Adipose tissue (tissue), 3 donors: ENCODE measurements around the gene YAP1. TPM values are rescaled to one million over a fixed set of nuclear protein-coding genes. Genes with fewer than 3 reads are reported as not detected.
"Not testable (repeated sequence)": the region's sequence is repeated elsewhere in the genome, so short reads cannot be mapped to it uniquely, and the experiment has no call there.

Experiments
- H3K27ac ChIP-seq: one replicate; pipeline ENCODE4 v1.5.1; 2013; ENCODE audit warnings: low read depth, low read length
- WGBS, 3 donors: extraction: QIAGEN DNeasy Blood & Tissue Kit; methylation state at CpG; one replicate each; pipeline ENCODE4 v1.1.7; 2013; 5-methylcytosine and 5-hydroxymethylcytosine counted together
- polyA plus RNA-seq, 3 donors: library from polyadenylated mRNA; stranded (reverse); fragments of 200-250 nt; gene quantifications; one replicate each; pipeline ENCODE4 v1.2.3, GENCODE V29; 2013
- donor health status: healthy with polysubstance abuse.
- donor health status: Bipolar disorder and iron deficiency.
- donor health status: healthy.

YAP1 gene
- polyA plus RNA-seq, 3 donors: 10.8 to 53.1 (median 36.2) TPM

- 44 to 54% (median 48%) methylated on average over 8 of the region's 8 CpGs for WGBS, 3 donors
These were observed 77.3 kb downstream of the YAP1 start for GRCh38 chr11:102187416-102188151.

GRCh38 chr11:102188488-102188887, 78.2 kb downstream of the YAP1 start:
- WGBS, 3 donors: 69 to 72% (median 70%) methylated on average over 5 of the region's 5 CpGs
- H3K27ac ChIP-seq: no peak overlapping the region

More at GRCh38 chr11:102187416-102188151, 77.3 kb downstream of the YAP1 start:
- no peak overlapping the region for H3K27ac ChIP-seq

GRCh38 chr11:102191832-102192231, 81.6 kb downstream of the YAP1 start:
- H3K27ac ChIP-seq: no peak overlapping the region
- WGBS, 3 donors: 80 to 90% (median 81%) methylated on average over 3 of the region's 3 CpGs

GRCh38 chr11:102192349-102193066, 82.3 kb downstream of the YAP1 start:
- no peak overlapping the region for H3K27ac ChIP-seq

- H3K27ac ChIP-seq: no peak overlapping the region
These were observed 84.0 kb downstream of the YAP1 start for GRCh38 chr11:102194257-102194656.

GRCh38 chr11:102194990-102195389, 84.7 kb downstream of the YAP1 start:
- H3K27ac ChIP-seq: no peak overlapping the region
- 81 to 94% (median 89%) methylated on average over 1 of the region's 1 CpG for WGBS, 3 donors

GRCh38 chr11:102196351-102196750, 86.1 kb downstream of the YAP1 start:
- no peak overlapping the region for H3K27ac ChIP-seq
- WGBS, 3 donors: 60 to 90% (median 79%) methylated on average over 1 of the region's 1 CpG

- no peak overlapping the region for H3K27ac ChIP-seq
- 79 to 85% (median 81%) methylated on average over 3 of the region's 3 CpGs for WGBS, 3 donors
These were observed 86.6 kb downstream of the YAP1 start for GRCh38 chr11:102196816-102197215.

GRCh38 chr11:102197670-102198139, 87.5 kb downstream of the YAP1 start:
- H3K27ac ChIP-seq: no peak overlapping the region
- WGBS, 3 donors: 67 to 85% (median 74%) methylated on average over 2 of the region's 2 CpGs

- 94 to 97% (median 96%) methylated on average over 2 of the region's 2 CpGs for WGBS, 3 donors
These were observed 89.4 kb downstream of the YAP1 start for GRCh38 chr11:102199673-102200072.

GRCh38 chr11:102200325-102200724, 90.1 kb downstream of the YAP1 start:
- WGBS, 3 donors: 84 to 87% (median 87%) methylated on average over 5 of the region's 5 CpGs

More at GRCh38 chr11:102199673-102200072, 89.4 kb downstream of the YAP1 start:
- no peak overlapping the region for H3K27ac ChIP-seq

GRCh38 chr11:102201776-102202175, 91.5 kb downstream of the YAP1 start:
- 98 to 100% (median 99%) methylated on average over 2 of the region's 2 CpGs for WGBS, 3 donors
- H3K27ac ChIP-seq: no peak overlapping the region

More at GRCh38 chr11:102200325-102200724, 90.1 kb downstream of the YAP1 start:
- H3K27ac ChIP-seq: not testable (repeated sequence)

GRCh38 chr11:102202972-102203371, 92.7 kb downstream of the YAP1 start:
- WGBS, 3 donors: 79 to 90% (median 84%) methylated on average over 3 of the region's 3 CpGs

GRCh38 chr11:102204174-102204573, 93.9 kb downstream of the YAP1 start:
- 46 to 49% (median 49%) methylated on average over 2 of the region's 2 CpGs for WGBS, 3 donors
- H3K27ac ChIP-seq: no peak overlapping the region

More at GRCh38 chr11:102202972-102203371, 92.7 kb downstream of the YAP1 start:
- no peak overlapping the region for H3K27ac ChIP-seq

GRCh38 chr11:102205805-102206204, 95.6 kb downstream of the YAP1 start:
- WGBS, 3 donors: 86 to 90% (median 87%) methylated on average over 4 of the region's 4 CpGs
- H3K27ac ChIP-seq: no peak overlapping the region

GRCh38 chr11:102208835-102209234, 98.6 kb downstream of the YAP1 start:
- WGBS, 3 donors: 92 to 96% (median 92%) methylated on average over 2 of the region's 2 CpGs

GRCh38 chr11:102214623-102215022, 104.4 kb downstream of the YAP1 start:
- no peak overlapping the region for H3K27ac ChIP-seq

More at GRCh38 chr11:102208835-102209234, 98.6 kb downstream of the YAP1 start:
- no peak overlapping the region for H3K27ac ChIP-seq

GRCh38 chr11:102216433-102217075, 106.3 kb downstream of the YAP1 start:
- 53 to 81% (median 63%) methylated on average over 2 of the region's 2 CpGs for WGBS, 3 donors

More at GRCh38 chr11:102216433-102217075, 106.3 kb downstream of the YAP1 start:
- no peak overlapping the region for H3K27ac ChIP-seq
